Stimulated activated CD8-positive, alpha-beta memory T cell treated with anti-CD3 and anti-CD28 coated beads, Interleukin-7, amount 100 ng/mL, for 48 hours (primary cell): ENCODE results near the gene CCT7.
"Not testable (repeated sequence)": the region's sequence is repeated elsewhere in the genome, so short reads cannot be mapped to it uniquely, and the experiment has no call there.

ENCODE experiments used
- DNase-seq, 2 donors: peaks; one replicate each; pipeline ENCODE4 v3.0.0-alpha.2; 2020; ENCODE audit warnings: low read depth in 1 of 2; ENCODE audit errors: extremely low read depth in 1 of 2

The CCT7 gene

GRCh38 chr2:73233932-73234832 lies at the start of gene CCT7:
CCT7 (plus strand) TSS chr2:73234308; CDS start chr2:73234379, 71 bp downstream.
- DNase-seq = peak; percentile 71 to 81

GRCh38 chr2:73185965-73186364 lies 48.1 kb upstream of the CCT7 start:
- no peak for DNase-seq

GRCh38 chr2:73187549-73187948 lies 46.6 kb upstream of the CCT7 start:
- no peak for DNase-seq

GRCh38 chr2:73197579-73197978 lies 36.5 kb upstream of the CCT7 start:
- DNase-seq = no peak

- not testable (repeated sequence) for DNase-seq
Measured at GRCh38 chr2:73200281-73200680, 33.8 kb upstream of the CCT7 start.

- DNase-seq = no peak
Measured at GRCh38 chr2:73202156-73203054, 31.7 kb upstream of the CCT7 start, which contains the start of gene NOTO. NOTO (plus strand) TSS chr2:73202574; CDS start chr2:73202667, 93 bp downstream.

GRCh38 chr2:73203055-73203681 lies 30.9 kb upstream of the CCT7 start:
- no peak for DNase-seq

- no peak for DNase-seq
Measured at GRCh38 chr2:73205611-73206010, 28.5 kb upstream of the CCT7 start.

- no peak for DNase-seq
Measured at GRCh38 chr2:73208258-73208657, 25.9 kb upstream of the CCT7 start.

- no peak for DNase-seq
Measured at GRCh38 chr2:73210019-73210418, 24.1 kb upstream of the CCT7 start.

GRCh38 chr2:73210696-73211095 lies 23.4 kb upstream of the CCT7 start:
- DNase-seq = no peak

GRCh38 chr2:73212098-73212447 lies 22.0 kb upstream of the CCT7 start:
- no peak for DNase-seq

GRCh38 chr2:73212448-73213176 lies 21.5 kb upstream of the CCT7 start:
- peak; percentile 45 to 61 for DNase-seq

GRCh38 chr2:73214120-73215035 lies 19.7 kb upstream of the CCT7 start, which contains the start of gene SMYD5:
SMYD5 (plus strand) TSS chr2:73214245; CDS start chr2:73214267, 22 bp downstream.
- peak; percentile 83 to 86 for DNase-seq

- no peak for DNase-seq
Measured at GRCh38 chr2:73215254-73215653, 18.9 kb upstream of the CCT7 start.

- no peak for DNase-seq
Measured at GRCh38 chr2:73217160-73217559, 16.9 kb upstream of the CCT7 start.

GRCh38 chr2:73217826-73218225 lies 16.3 kb upstream of the CCT7 start:
- DNase-seq = no peak

- no peak for DNase-seq
Measured at GRCh38 chr2:73218298-73218697, 15.8 kb upstream of the CCT7 start.

- DNase-seq = no peak
Measured at GRCh38 chr2:73223821-73224220, 10.3 kb upstream of the CCT7 start.
